Body of pancreas (tissue), 4 donors: ENCODE results near the gene GAP43. TPM values are rescaled to one million over a fixed set of nuclear protein-coding genes. Genes with fewer than 3 reads are reported as not detected.

Experiments
- ATAC-seq: fragments of 150-250 bp; one replicate; pipeline ENCODE4 v1.9.1; 2016
- DNase-seq, 4 donors: peaks; one replicate each; pipeline ENCODE4 v3.0.0-alpha.2; 2019
- H3K27ac ChIP-seq, 4 donors: fragments of 200-600 bp; sonication (generic); 1 replicate in 3 of 4; 2 replicates in 1 of 4; pipeline versions ENCODE4 v1.5.1 to v1.6.1; 2016 to 2019; ENCODE audit warnings: mild to moderate bottlenecking in 1 of 4, mixed read lengths in 1 of 4, moderate library complexity in 1 of 4
- H3K27me3 ChIP-seq, 2 donors: fragments of 200-600 bp; sonication (generic); one replicate each; pipeline ENCODE4 v1.6.0; 2016; ENCODE audit warnings: mild to moderate bottlenecking in 1 of 2
- H3K36me3 ChIP-seq, 2 donors: fragments of 200-600 bp; sonication (generic); replicated peaks in 1 of 2; 2 replicates each; pipeline ENCODE4 v1.5.1; 2016; ENCODE audit warnings: low read depth in 2 of 2; ENCODE audit not compliant: insufficient read depth in 1 of 2
- H3K4me1 ChIP-seq: fragments of 200-600 bp; sonication (generic); one replicate; pipeline ENCODE4 v1.6.0; 2016
- H3K4me3 ChIP-seq, 2 donors: fragments of 200-600 bp; sonication (generic); 1 replicate in 1 of 2; 2 replicates in 1 of 2; pipeline ENCODE4 v1.5.1; 2016 to 2019
- H3K9me3 ChIP-seq, 3 donors: fragments of 200-600 bp; sonication (generic); 1 replicate in 2 of 3; 2 replicates in 1 of 3; pipeline ENCODE4 v1.5.1; 2016
- POLR2A ChIP-seq, 3 donors: fragments of 450-650 bp; IDR thresholded peaks; one replicate each; pipeline ENCODE4 v1.6.1; 2016; ENCODE audit warnings: antibody characterized with exemption in 3 of 3, mild to moderate bottlenecking in 2 of 3
- WGBS, 2 donors: methylation state at CpG; one replicate each; pipeline ENCODE4 v1.1.5; 2017; 5-methylcytosine and 5-hydroxymethylcytosine counted together
- intact Hi-C: fragments of 100-400 bp; cut with DNase I; formaldehyde crosslinking; loops from one replicate; pipeline ENCODE4 v1.15.1; 2023
- total RNA-seq, 2 donors: library from RNA; depleted of rRNA; stranded (reverse); fragments of >200 nt; gene quantifications; one replicate each; pipeline ENCODE4 v1.1.0, GENCODE V29; 2016
- TF ChIP-seq, protein P1 (sequence below), 7 experiments: fragments of 450-650 bp in 4 of 7; fragments of 200-600 bp in 3 of 7; sonication (generic) in 3 of 7; IDR thresholded peaks; one replicate each; pipeline ENCODE4 v1.5.1; 2016 to 2019; ENCODE audit warnings: antibody characterized with exemption in 7 of 7

The GAP43 gene
- total RNA-seq, 2 donors from 2014 or later: 0.26 TPM; not detected in 1

DNA sequence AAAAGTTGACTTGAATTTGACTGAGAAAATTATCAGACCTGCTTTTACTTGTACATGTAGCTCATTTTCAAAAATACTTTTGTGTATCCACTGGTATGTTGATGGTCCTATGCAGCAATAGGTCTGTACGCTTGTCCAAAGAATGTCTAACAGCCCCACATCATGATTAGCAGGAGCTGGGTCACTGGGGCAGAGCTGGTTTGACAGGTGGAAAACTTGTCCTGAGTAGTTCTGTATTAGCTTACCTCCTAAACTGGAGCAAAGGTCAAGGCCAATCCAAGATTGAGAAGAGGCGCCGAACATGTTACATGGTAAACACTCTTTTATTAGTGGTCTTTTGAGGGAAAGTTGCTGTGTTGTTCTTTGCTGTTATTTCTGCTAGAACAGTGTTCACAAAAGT lies 50.6 kb downstream of the GAP43 start:
- Histone ChIP-seq H3K27ac (no peak overlapping the region), H3K4me1 (no peaks in the 10 kb centered on the region), H3K4me3 (no peak overlapping the region), H3K9me3 (no peaks in the 10 kb centered on the region), H3K27me3 (no peaks in the 10 kb centered on the region), H3K36me3 (no peaks in the 10 kb centered on the region)
- DNase-seq: no peak
- no peak for TF ChIP-seq POLR2A (IDR thresholded peaks at IDR 0.05)
- TF ChIP-seq, protein P1, sequence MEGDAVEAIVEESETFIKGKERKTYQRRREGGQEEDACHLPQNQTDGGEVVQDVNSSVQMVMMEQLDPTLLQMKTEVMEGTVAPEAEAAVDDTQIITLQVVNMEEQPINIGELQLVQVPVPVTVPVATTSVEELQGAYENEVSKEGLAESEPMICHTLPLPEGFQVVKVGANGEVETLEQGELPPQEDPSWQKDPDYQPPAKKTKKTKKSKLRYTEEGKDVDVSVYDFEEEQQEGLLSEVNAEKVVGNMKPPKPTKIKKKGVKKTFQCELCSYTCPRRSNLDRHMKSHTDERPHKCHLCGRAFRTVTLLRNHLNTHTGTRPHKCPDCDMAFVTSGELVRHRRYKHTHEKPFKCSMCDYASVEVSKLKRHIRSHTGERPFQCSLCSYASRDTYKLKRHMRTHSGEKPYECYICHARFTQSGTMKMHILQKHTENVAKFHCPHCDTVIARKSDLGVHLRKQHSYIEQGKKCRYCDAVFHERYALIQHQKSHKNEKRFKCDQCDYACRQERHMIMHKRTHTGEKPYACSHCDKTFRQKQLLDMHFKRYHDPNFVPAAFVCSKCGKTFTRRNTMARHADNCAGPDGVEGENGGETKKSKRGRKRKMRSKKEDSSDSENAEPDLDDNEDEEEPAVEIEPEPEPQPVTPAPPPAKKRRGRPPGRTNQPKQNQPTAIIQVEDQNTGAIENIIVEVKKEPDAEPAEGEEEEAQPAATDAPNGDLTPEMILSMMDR (IDR thresholded peaks at IDR 0.05): no peak
- no peak for ATAC-seq
- intact Hi-C loops: no loop called here
- 24 to 53% methylated on average over 3 of the region's 3 CpGs for WGBS, 2 donors

GRCh38 chr3:115676336-115676735 lies 53.0 kb downstream of the GAP43 start:
- intact Hi-C loops: no loop called here
- no peaks in the 10 kb centered on the region for H3K4me1 ChIP-seq
- TF ChIP-seq, protein P1 (IDR thresholded peaks at IDR 0.05): no peak
- no peak for TF ChIP-seq POLR2A (IDR thresholded peaks at IDR 0.05)
- 86 to 89% methylated on average over 7 to 9 of the region's 9 CpGs for WGBS, 2 donors
- no peaks in the 10 kb centered on the region for H3K27me3 ChIP-seq
- ATAC-seq (no peak), DNase-seq (no peak)
- H3K4me3 ChIP-seq: no peak overlapping the region
- H3K27ac ChIP-seq: no peak overlapping the region
- no peaks in the 10 kb centered on the region for H3K36me3 ChIP-seq
- no peaks in the 10 kb centered on the region for H3K9me3 ChIP-seq

DNA sequence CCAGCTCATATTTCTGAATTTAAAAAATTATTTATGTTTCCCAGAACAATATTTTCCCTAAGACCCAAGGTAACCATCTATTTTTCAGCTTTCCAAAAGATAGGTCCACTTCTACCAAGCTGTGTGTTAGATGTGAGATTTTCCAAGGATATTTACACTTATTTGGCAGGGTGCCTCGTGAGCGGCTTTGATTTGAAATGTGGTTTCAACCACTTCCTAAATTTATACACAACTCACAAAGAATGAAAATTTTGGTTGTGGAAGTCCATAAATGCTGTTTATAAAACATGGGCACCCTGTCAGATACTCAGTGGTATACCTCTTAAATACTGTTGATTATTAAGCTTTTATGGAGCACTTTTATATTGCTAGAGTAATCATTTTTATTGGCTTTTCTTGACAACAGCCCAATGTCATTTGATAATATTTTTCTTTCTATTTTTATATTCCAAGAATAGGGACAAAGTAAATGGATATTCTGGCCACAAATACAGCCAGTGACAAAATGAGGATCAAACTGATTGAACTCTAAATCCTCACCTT lies 57.6 kb downstream of the GAP43 start:
- ATAC-seq: no peak
- WGBS, 2 donors: 30 to 35% methylated on average over 2 of the region's 2 CpGs
- Histone ChIP-seq H3K27ac (no peak overlapping the region), H3K27me3 (no peaks in the 10 kb centered on the region), H3K4me3 (no peak overlapping the region), H3K36me3 (no peaks in the 10 kb centered on the region), H3K9me3 (no peaks in the 10 kb centered on the region), H3K4me1 (no peaks in the 10 kb centered on the region)
- intact Hi-C loops: no loop called here
- peak in 1 of 4 donors; percentile 9 for DNase-seq
- TF ChIP-seq, protein P1 (IDR thresholded peaks at IDR 0.05): no peak
- TF ChIP-seq POLR2A (IDR thresholded peaks at IDR 0.05): no peak

DNA sequence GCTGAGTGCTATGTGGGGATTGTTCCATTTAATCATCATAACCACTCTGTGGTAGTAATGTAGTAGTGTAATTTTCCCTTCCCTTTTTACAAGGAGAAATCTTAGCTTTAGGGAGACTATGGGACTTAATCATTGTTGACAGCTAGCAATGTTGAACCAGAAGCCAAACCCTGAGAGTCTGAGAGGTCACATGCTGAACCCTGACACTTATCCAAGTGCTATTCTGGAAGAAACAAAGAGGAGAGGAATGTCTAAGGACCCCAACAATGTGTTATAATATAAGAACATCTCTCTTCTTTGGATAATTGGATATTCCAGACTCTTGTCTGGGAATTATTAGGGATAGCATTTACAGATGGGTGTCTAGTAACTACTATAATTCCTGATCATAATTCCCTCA lies 58.4 kb downstream of the GAP43 start:
- H3K27me3 ChIP-seq: no peaks in the 10 kb centered on the region
- no peak for DNase-seq
- intact Hi-C loops: no loop called here
- H3K36me3 ChIP-seq: no peaks in the 10 kb centered on the region
- H3K4me1 ChIP-seq: no peaks in the 10 kb centered on the region
- TF ChIP-seq, protein P1 (IDR thresholded peaks at IDR 0.05): no peak
- no peak for TF ChIP-seq POLR2A (IDR thresholded peaks at IDR 0.05)
- H3K27ac ChIP-seq: no peak overlapping the region
- H3K9me3 ChIP-seq: no peaks in the 10 kb centered on the region
- ATAC-seq: no peak
- H3K4me3 ChIP-seq: no peak overlapping the region

- TF ChIP-seq, protein P1 (IDR thresholded peaks at IDR 0.05): no peak
- no peak for TF ChIP-seq POLR2A (IDR thresholded peaks at IDR 0.05)
- H3K27ac ChIP-seq: no peak overlapping the region
- no peak for ATAC-seq
- 65 to 79% methylated on average over 1 of the region's 1 CpG for WGBS, 2 donors
- no peaks in the 10 kb centered on the region for H3K9me3 ChIP-seq
- no peak overlapping the region for H3K4me3 ChIP-seq
- DNase-seq: no peak
- H3K27me3 ChIP-seq: no peaks in the 10 kb centered on the region
- H3K36me3 ChIP-seq: no peaks in the 10 kb centered on the region
- intact Hi-C loops: no loop called here
- H3K4me1 ChIP-seq: no peaks in the 10 kb centered on the region
Observed at GRCh38 chr3:115683305-115683704, 60.0 kb downstream of the GAP43 start.
